Calu3 (cell line): ENCODE measurements around the gene GRAMD1C. TPM values are rescaled to one million over a fixed set of nuclear protein-coding genes. Genes with fewer than 3 reads are reported as not detected.

Source experiments
- BruUV-seq: library from RNA; stranded (reverse); fragments of 400-500 nt; replicated peaks from 2 replicates; lab custom pipeline; 2021; lab: Mats Ljungman, UMichigan
- CTCF ChIA-PET: fragments of 300-600 bp; sonication (Branson Sonifier 250); formaldehyde crosslinking; loops from one replicate; lab custom pipeline; 2022; ENCODE audit warnings: antibody characterized with exemption; lab: Charles Lee
- DNase-seq: peaks from one replicate; pipeline ENCODE4 v3.0.0; 2022
- H3K27ac Mint-ChIP-seq: one replicate; pipeline ENCODE4 v1.8.0; 2022; ENCODE audit warnings: mixed read lengths; ENCODE audit not compliant: unreplicated experiment
- H3K27me3 Mint-ChIP-seq: one replicate; pipeline ENCODE4 v1.8.0; 2022; ENCODE audit warnings: mixed read lengths; ENCODE audit not compliant: unreplicated experiment
- H3K36me3 Mint-ChIP-seq: one replicate; pipeline ENCODE4 v1.8.0; 2022; ENCODE audit warnings: mild to moderate bottlenecking, moderate library complexity, mixed read lengths; ENCODE audit not compliant: insufficient read depth, unreplicated experiment
- H3K4me1 Mint-ChIP-seq: one replicate; pipeline ENCODE4 v1.8.0; 2022; ENCODE audit warnings: mild to moderate bottlenecking, low read depth, mixed read lengths; ENCODE audit not compliant: unreplicated experiment
- H3K4me3 Mint-ChIP-seq: one replicate; pipeline ENCODE4 v1.8.0; 2022; ENCODE audit warnings: mild to moderate bottlenecking, low read depth, moderate library complexity, mixed read lengths; ENCODE audit not compliant: unreplicated experiment
- H3K9me3 Mint-ChIP-seq: one replicate; pipeline ENCODE4 v1.8.0; 2022; ENCODE audit warnings: low read depth, mixed read lengths; ENCODE audit not compliant: unreplicated experiment
- CTCF ChIP-seq: fragments of 200-600 bp; IDR thresholded peaks from one replicate; pipeline ENCODE4 v1.8.0; 2022; ENCODE audit warnings: antibody characterized with exemption; ENCODE audit not compliant: unreplicated experiment
- intact Hi-C: fragments of 100-400 bp; cut with micrococcal nuclease; formaldehyde crosslinking; loops from one replicate; pipeline ENCODE4 v1.10.0; 2022; ENCODE audit not compliant: unreplicated experiment
- total RNA-seq: library from RNA; stranded (reverse); gene quantifications from 2 replicates; pipeline ENCODE4 v1.2.3, GENCODE V29; 2022

The GRAMD1C gene
- total RNA-seq, 1 experiment from 2014 or later = 6.3 TPM

- H3K36me3 Mint-ChIP-seq = no peaks in the 10 kb centered on the region
Measured at GRCh38 chr3:113819866-113820265, 18.7 kb upstream of the GRAMD1C start.

GRCh38 chr3:113825090-113825489 is 13.5 kb upstream of the GRAMD1C start:
- BruUV-seq = no TSS peak
- Mint-ChIP-seq H3K9me3 (no peaks in the 10 kb centered on the region), H3K27ac (no peak overlapping the region), H3K36me3 (no peaks in the 10 kb centered on the region), H3K27me3 (no peaks in the 10 kb centered on the region), H3K4me3 (no peak overlapping the region), H3K4me1 (peaks cover 6% of the 10 kb centered on the region)
- CTCF ChIA-PET = interaction anchor here (1.4 kb wide), 1 partner anchor 80 kb away, joined by 6 read pairs; the partner anchor contains the start of gene NAA50
- DNase-seq = no peak
- intact Hi-C loops = no loop called here
- TF ChIP-seq CTCF = no peak

More at GRCh38 chr3:113819866-113820265, 18.7 kb upstream of the GRAMD1C start:
- no peak for DNase-seq
- intact Hi-C loops = no loop called here
- Mint-ChIP-seq H3K9me3 (no peaks in the 10 kb centered on the region), H3K4me3 (no peak overlapping the region), H3K27me3 (no peaks in the 10 kb centered on the region), H3K4me1 (no peaks in the 10 kb centered on the region), H3K27ac (no peak overlapping the region)
- CTCF ChIA-PET = no interaction called here
- BruUV-seq = no TSS peak
- no peak for TF ChIP-seq CTCF

- no peaks in the 10 kb centered on the region for H3K27me3 Mint-ChIP-seq
- no peak for TF ChIP-seq CTCF
- DNase-seq = no peak
- H3K4me3 Mint-ChIP-seq = no peak overlapping the region
- CTCF ChIA-PET = no interaction called here
- no peak overlapping the region for H3K27ac Mint-ChIP-seq
- no peaks in the 10 kb centered on the region for H3K9me3 Mint-ChIP-seq
- BruUV-seq = no TSS peak
- no peaks in the 10 kb centered on the region for H3K36me3 Mint-ChIP-seq
- peaks cover 18% of the 10 kb centered on the region for H3K4me1 Mint-ChIP-seq
- intact Hi-C loops = no loop called here
Measured at GRCh38 chr3:113828600-113828999, 10.0 kb upstream of the GRAMD1C start.

- DNase-seq = no peak
- CTCF ChIA-PET = no interaction called here
- H3K4me3 Mint-ChIP-seq = no peak overlapping the region
Measured at GRCh38 chr3:113829576-113830354, 8.8 kb upstream of the GRAMD1C start.

More at GRCh38 chr3:113829576-113830354, 8.8 kb upstream of the GRAMD1C start:
- TF ChIP-seq CTCF = no peak
- Mint-ChIP-seq H3K36me3 (no peaks in the 10 kb centered on the region), H3K27ac (no peak overlapping the region), H3K9me3 (no peaks in the 10 kb centered on the region), H3K27me3 (no peaks in the 10 kb centered on the region), H3K4me1 (peaks cover 19% of the 10 kb centered on the region)
- BruUV-seq = no TSS peak
- intact Hi-C loops = no loop called here
